ENCODE measurements around the gene ABLIM1. TPM values are rescaled to one million over a fixed set of nuclear protein-coding genes. Genes with fewer than 3 reads are reported as not detected.

Gene ABLIM1
- total and polyA plus RNA-seq, 2 of the 13 experiments (the other 11 are each of a cell fraction or from before 2014, with no cell fraction given): 59.4 to 92.7 TPM

GRCh38 chr10:114631666-114632417 lies 26.2 kb downstream of the ABLIM1 start (continued):
- no peak for TF ChIP-seq ZNF430 (CRISPR knock-in tag; IDR thresholded peaks at IDR 0.05)
- TF ChIP-seq ZNF580 (CRISPR knock-in tag; IDR thresholded peaks at IDR 0.05; ENCODE audit: borderline replicate concordance, low read depth): no peak
- no peak for TF ChIP-seq NKX3-1 (CRISPR knock-in tag; IDR thresholded peaks at IDR 0.05)
- TF ChIP-seq TBL1XR1 (IDR thresholded peaks at IDR 0.05; ENCODE audit: borderline replicate concordance, low read length, partially characterized antibody): no peak
- TF ChIP-seq SRF (IDR thresholded peaks at IDR 0.05; ENCODE audit: low read depth, low read length): no peak
- no peak for TF ChIP-seq ZNF207 (IDR thresholded peaks at IDR 0.05; ENCODE audit: borderline replicate concordance)
- no peak for TF ChIP-seq ELF4 (CRISPR knock-in tag; IDR thresholded peaks at IDR 0.05; ENCODE audit: borderline replicate concordance)
- TF ChIP-seq NR2F1 (CRISPR knock-in tag; IDR thresholded peaks at IDR 0.05): no peak
- TF ChIP-seq ZNF292 (CRISPR knock-in tag; IDR thresholded peaks at IDR 0.05; ENCODE audit: borderline replicate concordance, low read depth): peak; percentile 65; the same call in 1 of the 2 replicates
- TF ChIP-seq DRAP1 (CRISPR knock-in tag; IDR thresholded peaks at IDR 0.05): no peak
- TF ChIP-seq GPBP1L1 (CRISPR knock-in tag; IDR thresholded peaks at IDR 0.05): no peak
- TF ChIP-seq TCF7L2 (IDR thresholded peaks at IDR 0.05; ENCODE audit: low read depth, low read length): no peak
- TF ChIP-seq ZSCAN31 (CRISPR knock-in tag; IDR thresholded peaks at IDR 0.05; ENCODE audit: low read depth): 0 out of 2 replicates have a peak, but pooled peaks have one; percentile 14
- TF ChIP-seq SIN3A (IDR thresholded peaks at IDR 0.05; ENCODE audit: borderline replicate concordance, low read depth, low read length): peak; percentile 19; the same call in 1 of the 2 replicates
- TF ChIP-seq TP53 (CRISPR knock-in tag; conservative IDR thresholded peaks at IDR 0.05): no peak
- TF ChIP-seq MIER2 (CRISPR knock-in tag; IDR thresholded peaks at IDR 0.05): no peak
- TF ChIP-seq THAP7 (CRISPR knock-in tag; IDR thresholded peaks at IDR 0.05): 0 out of 2 replicates have a peak, but pooled peaks have one; percentile 32
- TF ChIP-seq KDM5B (CRISPR knock-in tag; IDR thresholded peaks at IDR 0.05; ENCODE audit: borderline replicate concordance): 0 out of 2 replicates have a peak, but pooled peaks have one; percentile 41
- TF ChIP-seq ZSCAN25 (CRISPR knock-in tag; IDR thresholded peaks at IDR 0.05): no peak
- TF ChIP-seq CREBL2 (CRISPR knock-in tag; IDR thresholded peaks at IDR 0.05; ENCODE audit: borderline replicate concordance): no peak
- TF ChIP-seq GATA4 (IDR thresholded peaks at IDR 0.05; ENCODE audit: borderline replicate concordance, low read depth): no peak
- TF ChIP-seq SIX1 (CRISPR knock-in tag; IDR thresholded peaks at IDR 0.05; ENCODE audit: borderline replicate concordance): no peak
- no peak for TF ChIP-seq TBX3 (IDR thresholded peaks at IDR 0.05; ENCODE audit: borderline replicate concordance)
- no peak for TF ChIP-seq CREB1 (IDR thresholded peaks at IDR 0.05)
- no peak for TF ChIP-seq CREB1 (CRISPR knock-in tag; IDR thresholded peaks at IDR 0.05)
- no peak for TF ChIP-seq ZNF629 (CRISPR knock-in tag; conservative IDR thresholded peaks at IDR 0.05)
- TF ChIP-seq NR1H2 (CRISPR knock-in tag; IDR thresholded peaks at IDR 0.05; ENCODE audit: borderline replicate concordance, low read depth): no peak

All from HepG2 (cell line).